Tibial nerve (tissue), 4 donors: ENCODE measurements around the gene NELFA.

ENCODE experiments used
- CTCF ChIP-seq, 5 experiments: fragments of 200-600 bp in 3 of 5; fragments of 450-650 bp in 2 of 5; sonication (generic) in 3 of 5; IDR thresholded peaks; one replicate each; pipeline ENCODE4 v1.5.1; 2016 to 2019; ENCODE audit warnings: antibody characterized with exemption in 5 of 5, mild to moderate bottlenecking in 3 of 5, moderate library complexity in 2 of 5
- EP300 ChIP-seq, 2 donors: sonication (generic); formaldehyde crosslinking; IDR thresholded peaks; one replicate each; pipeline ENCODE4 v1.6.1; 2017; ENCODE audit warnings: antibody characterized with exemption in 2 of 2, mild to moderate bottlenecking in 1 of 2
- POLR2A ChIP-seq, 2 donors: fragments of 450-650 bp; IDR thresholded peaks; one replicate each; pipeline ENCODE4 v1.6.1; 2017; ENCODE audit warnings: antibody characterized with exemption in 2 of 2, mild to moderate bottlenecking in 2 of 2, moderate library complexity in 2 of 2

- no peak for TF ChIP-seq EP300 (IDR thresholded peaks at IDR 0.05)
- TF ChIP-seq CTCF (IDR thresholded peaks at IDR 0.05), result no peak
- TF ChIP-seq POLR2A (IDR thresholded peaks at IDR 0.05), result no peak
Observed at GRCh38 chr4:2044542-2045517, 36.1 kb upstream of the NELFA start.
